ENCODE measurements around the gene SMYD3.

The SMYD3 gene

GRCh38 chr1:245860657-245861544 lies 646.2 kb downstream of the SMYD3 start:
- H3K27ac ChIP-seq, result no peak overlapping the region
- no peak for TF ChIP-seq CTCF (IDR thresholded peaks at IDR 0.05)
- no peak overlapping the region for H3K4me3 ChIP-seq
- DNase-seq (ENCODE audit: low spot score), result no peak

- no peak for TF ChIP-seq CTCF (IDR thresholded peaks at IDR 0.05)
- DNase-seq (ENCODE audit: low spot score), result no peak
- H3K4me3 ChIP-seq, result no peak overlapping the region
- H3K27ac ChIP-seq, result no peak overlapping the region
These were observed 647.5 kb downstream of the SMYD3 start for GRCh38 chr1:245859493-245860114.

GRCh38 chr1:245858722-245859492 lies 648.2 kb downstream of the SMYD3 start:
- no peak for DNase-seq (ENCODE audit: low spot score)
- no peak overlapping the region for H3K4me3 ChIP-seq
- TF ChIP-seq CTCF (IDR thresholded peaks at IDR 0.05), result no peak
- H3K27ac ChIP-seq, result no peak overlapping the region

- no peak overlapping the region for H3K4me3 ChIP-seq
- no peak for DNase-seq (ENCODE audit: low spot score)
- TF ChIP-seq CTCF (IDR thresholded peaks at IDR 0.05), result no peak
- H3K27ac ChIP-seq, result no peak overlapping the region
These were observed 648.9 kb downstream of the SMYD3 start for GRCh38 chr1:245858022-245858721.

- DNase-seq (ENCODE audit: low spot score), result no peak
- Histone ChIP-seq H3K27ac (no peak overlapping the region), H3K4me3 (no peak overlapping the region)
- no peak for TF ChIP-seq CTCF (IDR thresholded peaks at IDR 0.05)
These were observed 650.0 kb downstream of the SMYD3 start for GRCh38 chr1:245856944-245857531.

All from coronary artery (tissue), 2 donors.